K562 (cell line): Measurements from ENCODE around the gene ZNF267. TPM values are rescaled to one million over a fixed set of nuclear protein-coding genes. Genes with fewer than 3 reads are reported as not detected.

Experiments used
- ARID1B ChIP-seq: fragments of 450-650 bp; IDR thresholded peaks from 2 replicates; pipeline ENCODE4 v1.6.1; 2016; ENCODE audit warnings: antibody characterized with exemption, mild to moderate bottlenecking, inconsistent platforms
- ARID3A ChIP-seq: IDR thresholded peaks from 2 replicates; pipeline ENCODE4 v1.6.1; 2012; ENCODE audit warnings: low read depth, low read length, improper control_type of control experiment, borderline replicate concordance
- ARNT ChIP-seq, 2 experiments: fragments of 450-650 bp; IDR thresholded peaks; 2 replicates each; pipeline ENCODE4 v1.6.1; 2016; ENCODE audit warnings: mild to moderate bottlenecking in 1 of 2
- E2F4 ChIP-seq: sonication (generic); formaldehyde crosslinking; IDR thresholded peaks from 2 replicates; pipeline ENCODE4 v1.8.0; 2022; ENCODE audit warnings: mild to moderate bottlenecking, low read depth, missing genetic modification reagents
- ETS1 ChIP-seq: conservative IDR thresholded peaks from 2 replicates; pipeline ENCODE4 v1.6.1; 2011; ENCODE audit warnings: low read depth, mild to moderate bottlenecking, low read length; ENCODE audit not compliant: control insufficient read depth
- FOS ChIP-seq: IDR thresholded peaks from 3 replicates; pipeline ENCODE4 v1.6.1; 2011; ENCODE audit not compliant: insufficient read length; ENCODE audit errors: extremely low read depth
- FOXP1 ChIP-seq: sonication (generic); formaldehyde crosslinking; IDR thresholded peaks from 2 replicates; pipeline ENCODE4 v1.8.0; 2022; ENCODE audit warnings: mild to moderate bottlenecking, missing genetic modification reagents
- HMBOX1 ChIP-seq: sonication (generic); IDR thresholded peaks from 2 replicates; pipeline ENCODE4 v1.6.1; 2016
- KLF6 ChIP-seq: fragments of 250-450 bp; sonication (Bioruptor Pico); IDR thresholded peaks from 2 replicates; pipeline ENCODE4 v1.4.0; 2020; ENCODE audit warnings: mild to moderate bottlenecking, moderate library complexity, borderline replicate concordance
- LCOR ChIP-seq: sonication (generic); formaldehyde crosslinking; IDR thresholded peaks from 2 replicates; pipeline ENCODE4 v1.8.0; 2022; ENCODE audit warnings: mild to moderate bottlenecking, missing genetic modification reagents
- MAZ ChIP-seq, 2 experiments: fragments of 450-650 bp in 1 of 2; sonication (generic) in 1 of 2; formaldehyde crosslinking; IDR thresholded peaks in 1 of 2; conservative IDR thresholded peaks in 1 of 2; 2 replicates each; pipeline versions ENCODE4 v1.4.0 to v1.5.0; 2020; ENCODE audit warnings: mild to moderate bottlenecking in 1 of 2, missing genetic modification reagents in 1 of 2
- NFE2 ChIP-seq: IDR thresholded peaks from 2 replicates; pipeline ENCODE4 v1.6.1; 2014; ENCODE audit warnings: antibody characterized with exemption, low read depth
- PHF21A ChIP-seq: fragments of 450-650 bp; IDR thresholded peaks from 2 replicates; pipeline ENCODE4 v1.6.1; 2017; ENCODE audit warnings: low read depth, borderline replicate concordance
- PML ChIP-seq: IDR thresholded peaks from 2 replicates; pipeline ENCODE4 v1.6.1; 2012; ENCODE audit warnings: low read length, inconsistent platforms
- POLR2AphosphoS5 ChIP-seq: IDR thresholded peaks from 2 replicates; pipeline ENCODE4 v1.6.1; 2011; ENCODE audit warnings: mild to moderate bottlenecking, low read depth, low read length, moderate library complexity; ENCODE audit not compliant: control insufficient read depth, insufficient read depth
- RB1 ChIP-seq: fragments of 450-650 bp; IDR thresholded peaks from 2 replicates; pipeline ENCODE4 v1.6.1; 2017; ENCODE audit warnings: low read depth, mild to moderate bottlenecking
- SMAD3 ChIP-seq: fragments of 450-650 bp; formaldehyde crosslinking; conservative IDR thresholded peaks from 2 replicates; pipeline ENCODE4 v1.4.0; 2020; ENCODE audit warnings: mild to moderate bottlenecking
- SMARCA5 ChIP-seq: fragments of 450-650 bp; IDR thresholded peaks from 2 replicates; pipeline ENCODE4 v1.6.1; 2016
- STAT5B ChIP-seq: fragments of 250-450 bp; sonication (Bioruptor Pico); IDR thresholded peaks from 2 replicates; pipeline ENCODE4 v1.8.0; 2021; ENCODE audit warnings: mild to moderate bottlenecking, inconsistent platforms
- SUPT5H ChIP-seq: fragments of 450-650 bp; IDR thresholded peaks from 2 replicates; pipeline ENCODE4 v1.6.1; 2016
- TARDBP ChIP-seq: fragments of 450-650 bp; IDR thresholded peaks from 2 replicates; pipeline ENCODE4 v1.6.1; 2016
- YY1 ChIP-seq, 3 experiments: IDR thresholded peaks; 2 replicates each; pipeline ENCODE4 v1.6.1; 2011; ENCODE audit warnings: low read length in 2 of 3, mild to moderate bottlenecking in 2 of 3, moderate library complexity in 2 of 3, borderline replicate concordance in 1 of 3, control low read depth in 1 of 3, low read depth in 1 of 3; ENCODE audit not compliant: insufficient read depth in 3 of 3, insufficient replicate concordance in 2 of 3, control insufficient read depth in 1 of 3, insufficient read length in 1 of 3; ENCODE audit errors: extremely low read depth in 1 of 3
- ZNF444 ChIP-seq: fragments of 250-450 bp; sonication (Bioruptor Pico); IDR thresholded peaks from 2 replicates; pipeline ENCODE4 v1.4.0; 2020; ENCODE audit warnings: mild to moderate bottlenecking, moderate library complexity
- ZNF507 ChIP-seq: conservative IDR thresholded peaks from 2 replicates; pipeline ENCODE4 v1.6.1; 2017; ENCODE audit warnings: missing genetic modification characterization, missing compliant biosample characterization
- ZNF766 ChIP-seq: fragments of 200-800 bp; sonication (Bioruptor generic); conservative IDR thresholded peaks from 2 replicates; pipeline ENCODE4 v1.6.1; 2016; ENCODE audit warnings: missing genetic modification characterization, missing compliant biosample characterization
- polyA plus RNA-seq, 8 experiments: library from polyadenylated mRNA; depleted of rRNA in 4 of 8; stranded (reverse) in 5 of 8; unstranded in 3 of 8; fragments of >200 nt; fragmentation: Nextera tagmentation in 2 of 8; fragmentation: Illumina TruSeq in 1 of 8; extraction: Ambion mirVana in 2 of 8; extraction: Trizol in 1 of 8; gene quantifications; 2 replicates each; pipeline versions ENCODE4 v1.2.1 to v1.2.3, GENCODE V29; 2011 to 2014; ENCODE audit warnings: inconsistent platforms in 1 of 8, missing spikeins in 1 of 8
- total RNA-seq, 7 experiments: library from RNA; depleted of rRNA in 6 of 7; stranded (reverse); fragments of >200 nt in 6 of 7; fragmentation: Illumina TruSeq in 2 of 7; extraction: Trizol in 2 of 7; gene quantifications; 2 replicates each; pipeline versions ENCODE4 v1.2.1 to v1.2.3, GENCODE V29; 2011 to 2021; ENCODE audit warnings: low replicate concordance in 1 of 7

The ZNF267 gene
- total and polyA plus RNA-seq, 9 of the 15 experiments (the other 6 are each of a cell fraction or from before 2014, with no cell fraction given), result 14.6 to 38.8 (median 21.5) TPM

GRCh38 chr16:31880322-31880979, 6.8 kb downstream of the ZNF267 start (continued):
- TF ChIP-seq HMBOX1 (peak; percentile 96), PHF21A (no peak), SMAD3 (CRISPR knock-in tag) (no peak), E2F4 (CRISPR knock-in tag) (no peak), NFE2 (peak; percentile 63; the same call in 1 of the 2 replicates), ARNT (IDR thresholded peaks at IDR 0.05) (peak in 1 of 2 experiments; percentile 72; a peak in 1 of 4 replicates), FOXP1 (no peak), ARID1B (peak; percentile 80), MAZ (CRISPR knock-in tag; conservative IDR thresholded peaks at IDR 0.05 in 1 of 2, IDR thresholded peaks at IDR 0.05 in 1 of 2) (0 out of 4 replicates have a peak, but pooled peaks of 1 of the 2 experiments have one; percentile 19), STAT5B (CRISPR knock-in tag) (no peak), FOS (peak; percentile 60), RB1 (0 out of 2 replicates have a peak, but pooled peaks have one; percentile 7), LCOR (no peak), PML (no peak), ZNF507 (tag) (no peak), KLF6 (CRISPR knock-in tag) (no peak), ZNF766 (CRISPR knock-in tag) (peak; percentile 91), YY1 (IDR thresholded peaks at IDR 0.05; ENCODE audit: borderline replicate concordance in 1 of 3, control insufficient read depth in 1 of 3, extremely low read depth in 1 of 3, insufficient read depth in 3 of 3, insufficient read length in 1 of 3, insufficient replicate concordance in 2 of 3, low read depth in 1 of 3, low read length in 2 of 3) (peak in 1 of 3 experiments; percentile 70), SMARCA5 (no peak), SUPT5H (peak; percentile 53; the same call in 1 of the 2 replicates), ETS1 (no peak), TARDBP (no peak), POLR2AphosphoS5 (peak; percentile 77), ARID3A (no peak), ZNF444 (CRISPR knock-in tag) (no peak)
